HepG2 (cell line): Measurements from ENCODE around the gene UROD. TPM values are rescaled to one million over a fixed set of nuclear protein-coding genes. Genes with fewer than 3 reads are reported as not detected.

Experiments
- AKNA ChIP-seq: sonication (generic); formaldehyde crosslinking; IDR thresholded peaks from 2 replicates; pipeline ENCODE4 v1.4.0; 2020; ENCODE audit warnings: missing genetic modification reagents, borderline replicate concordance
- CTCF ChIP-seq: sonication (generic); formaldehyde crosslinking; IDR thresholded peaks from 2 replicates; pipeline ENCODE4 v1.5.0; 2020; ENCODE audit warnings: mild to moderate bottlenecking, missing genetic modification reagents, moderate library complexity
- DR1 ChIP-seq: sonication (generic); formaldehyde crosslinking; IDR thresholded peaks from 2 replicates; pipeline ENCODE4 v1.8.0; 2021; ENCODE audit warnings: mild to moderate bottlenecking, missing genetic modification reagents, inconsistent platforms
- EED ChIP-seq: sonication (generic); formaldehyde crosslinking; IDR thresholded peaks from 2 replicates; pipeline ENCODE4 v1.5.0; 2020; ENCODE audit warnings: mild to moderate bottlenecking, missing genetic modification reagents
- HCFC1 ChIP-seq: fragments of 150-350 bp; IDR thresholded peaks from 2 replicates; pipeline ENCODE4 v1.6.1; 2014; ENCODE audit warnings: low read depth, low read length
- HIC2 ChIP-seq: sonication (generic); formaldehyde crosslinking; IDR thresholded peaks from 2 replicates; pipeline ENCODE4 v1.9.0; 2022; ENCODE audit warnings: low read depth, missing genetic modification reagents
- HIVEP1 ChIP-seq: sonication (generic); formaldehyde crosslinking; IDR thresholded peaks from 2 replicates; pipeline ENCODE4 v1.4.0; 2020; ENCODE audit warnings: mild to moderate bottlenecking, missing genetic modification reagents
- HMG20A ChIP-seq: IDR thresholded peaks from 2 replicates; pipeline ENCODE4 v1.6.1; 2016; ENCODE audit warnings: borderline replicate concordance
- MED13 ChIP-seq: sonication (generic); formaldehyde crosslinking; IDR thresholded peaks from 2 replicates; pipeline ENCODE4 v1.5.0; 2020; ENCODE audit warnings: missing genetic modification reagents
- RAD21 ChIP-seq: fragments of 450-650 bp; formaldehyde crosslinking; IDR thresholded peaks from 2 replicates; pipeline ENCODE4 v1.5.0; 2020; ENCODE audit warnings: mild to moderate bottlenecking
- STAG1 ChIP-seq: sonication (generic); formaldehyde crosslinking; IDR thresholded peaks from 2 replicates; pipeline ENCODE4 v1.4.0; 2020; ENCODE audit warnings: missing genetic modification reagents
- ZBTB7B ChIP-seq: sonication (generic); formaldehyde crosslinking; IDR thresholded peaks from 2 replicates; pipeline ENCODE4 v1.4.0; 2020; ENCODE audit warnings: missing genetic modification reagents
- ZNF510 ChIP-seq: sonication (generic); formaldehyde crosslinking; IDR thresholded peaks from 2 replicates; pipeline ENCODE4 v1.4.0; 2020; ENCODE audit warnings: low read depth, mild to moderate bottlenecking, missing genetic modification reagents
- polyA plus RNA-seq, 8 experiments: library from polyadenylated mRNA; depleted of rRNA in 3 of 8; stranded (reverse) in 7 of 8; unstranded in 1 of 8; fragments of >200 nt; fragmentation: Illumina TruSeq in 4 of 8; extraction: Trizol in 4 of 8; gene quantifications; 2 replicates each; pipeline versions ENCODE4 v1.2.1 to v1.2.3, GENCODE V29; 2011 to 2016; ENCODE audit warnings: low read depth in 4 of 8, missing spikeins in 1 of 8, mixed read lengths in 1 of 8; ENCODE audit not compliant: insufficient read depth in 1 of 8
- total RNA-seq, 5 experiments: library from RNA; depleted of rRNA; stranded (reverse); fragments of >200 nt; fragmentation: Illumina TruSeq; extraction: Trizol; gene quantifications; 2 replicates each; pipeline ENCODE4 v1.2.3, GENCODE V29; 2016; ENCODE audit warnings: low read depth in 1 of 5
- TF ChIP-seq, protein P1 (sequence below): IDR thresholded peaks from 2 replicates; pipeline ENCODE4 v1.6.1; 2016; ENCODE audit warnings: missing compliant biosample characterization, missing genetic modification reagents, borderline replicate concordance
- TF ChIP-seq, protein P2 (sequence below): sonication (generic); formaldehyde crosslinking; IDR thresholded peaks from 2 replicates; pipeline ENCODE4 v1.4.0; 2020; ENCODE audit warnings: missing genetic modification reagents

UROD gene
- total and polyA plus RNA-seq, 2 of the 13 experiments (the other 11 are each of a cell fraction or from before 2014, with no cell fraction given): 162 to 171 TPM

DNA sequence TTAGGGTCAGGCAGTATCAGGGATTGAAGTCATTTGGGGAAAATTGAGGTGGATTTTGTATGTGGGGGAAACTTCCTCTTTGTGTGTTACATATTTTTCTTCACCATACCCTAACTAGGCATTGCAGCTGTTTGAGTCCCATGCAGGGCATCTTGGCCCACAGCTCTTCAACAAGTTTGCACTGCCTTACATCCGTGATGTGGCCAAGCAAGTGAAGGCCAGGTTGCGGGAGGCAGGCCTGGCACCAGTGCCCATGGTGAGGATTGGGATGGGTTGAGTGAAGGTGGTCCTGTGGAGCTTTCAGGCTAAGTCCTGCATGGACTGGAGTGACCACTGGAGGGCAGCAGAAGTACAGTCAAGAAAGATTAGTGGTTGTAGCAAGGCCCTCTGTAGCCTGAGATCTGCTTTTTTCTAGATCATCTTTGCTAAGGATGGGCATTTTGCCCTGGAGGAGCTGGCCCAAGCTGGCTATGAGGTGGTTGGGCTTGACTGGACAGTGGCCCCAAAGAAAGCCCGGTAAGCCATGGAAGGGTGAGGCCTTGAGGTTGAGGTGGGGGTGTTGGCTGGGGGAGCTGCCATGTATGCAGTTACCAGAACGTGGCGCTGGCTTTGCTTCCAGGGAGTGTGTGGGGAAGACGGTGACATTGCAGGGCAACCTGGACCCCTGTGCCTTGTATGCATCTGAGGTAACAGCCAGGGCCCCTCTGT is 2.4 kb downstream of the UROD start (continued):
- TF ChIP-seq, protein P1, sequence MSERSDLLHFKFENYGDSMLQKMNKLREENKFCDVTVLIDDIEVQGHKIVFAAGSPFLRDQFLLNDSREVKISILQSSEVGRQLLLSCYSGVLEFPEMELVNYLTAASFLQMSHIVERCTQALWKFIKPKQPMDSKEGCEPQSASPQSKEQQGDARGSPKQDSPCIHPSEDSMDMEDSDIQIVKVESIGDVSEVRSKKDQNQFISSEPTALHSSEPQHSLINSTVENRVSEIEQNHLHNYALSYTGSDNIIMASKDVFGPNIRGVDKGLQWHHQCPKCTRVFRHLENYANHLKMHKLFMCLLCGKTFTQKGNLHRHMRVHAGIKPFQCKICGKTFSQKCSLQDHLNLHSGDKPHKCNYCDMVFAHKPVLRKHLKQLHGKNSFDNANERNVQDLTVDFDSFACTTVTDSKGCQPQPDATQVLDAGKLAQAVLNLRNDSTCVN (CRISPR knock-in tag): peak; percentile 27; the same call in 1 of the 2 replicates
- TF ChIP-seq HMG20A (CRISPR knock-in tag): no peak
- peak; percentile 97 for TF ChIP-seq CTCF (CRISPR knock-in tag)
- TF ChIP-seq HIVEP1: no peak
- no peak for TF ChIP-seq ZNF510
- TF ChIP-seq HIC2 (CRISPR knock-in tag): no peak
- TF ChIP-seq, protein P2, sequence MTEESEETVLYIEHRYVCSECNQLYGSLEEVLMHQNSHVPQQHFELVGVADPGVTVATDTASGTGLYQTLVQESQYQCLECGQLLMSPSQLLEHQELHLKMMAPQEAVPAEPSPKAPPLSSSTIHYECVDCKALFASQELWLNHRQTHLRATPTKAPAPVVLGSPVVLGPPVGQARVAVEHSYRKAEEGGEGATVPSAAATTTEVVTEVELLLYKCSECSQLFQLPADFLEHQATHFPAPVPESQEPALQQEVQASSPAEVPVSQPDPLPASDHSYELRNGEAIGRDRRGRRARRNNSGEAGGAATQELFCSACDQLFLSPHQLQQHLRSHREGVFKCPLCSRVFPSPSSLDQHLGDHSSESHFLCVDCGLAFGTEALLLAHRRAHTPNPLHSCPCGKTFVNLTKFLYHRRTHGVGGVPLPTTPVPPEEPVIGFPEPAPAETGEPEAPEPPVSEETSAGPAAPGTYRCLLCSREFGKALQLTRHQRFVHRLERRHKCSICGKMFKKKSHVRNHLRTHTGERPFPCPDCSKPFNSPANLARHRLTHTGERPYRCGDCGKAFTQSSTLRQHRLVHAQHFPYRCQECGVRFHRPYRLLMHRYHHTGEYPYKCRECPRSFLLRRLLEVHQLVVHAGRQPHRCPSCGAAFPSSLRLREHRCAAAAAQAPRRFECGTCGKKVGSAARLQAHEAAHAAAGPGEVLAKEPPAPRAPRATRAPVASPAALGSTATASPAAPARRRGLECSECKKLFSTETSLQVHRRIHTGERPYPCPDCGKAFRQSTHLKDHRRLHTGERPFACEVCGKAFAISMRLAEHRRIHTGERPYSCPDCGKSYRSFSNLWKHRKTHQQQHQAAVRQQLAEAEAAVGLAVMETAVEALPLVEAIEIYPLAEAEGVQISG: 0 out of 2 replicates have a peak, but pooled peaks have one; percentile 10
- peak; percentile 89 for TF ChIP-seq RAD21 (CRISPR knock-in tag)
- TF ChIP-seq ZBTB7B (CRISPR knock-in tag): no peak
- TF ChIP-seq DR1 (CRISPR knock-in tag): no peak
- TF ChIP-seq MED13 (CRISPR knock-in tag): no peak
- peak; percentile 99 for TF ChIP-seq STAG1 (CRISPR knock-in tag)
- TF ChIP-seq AKNA (CRISPR knock-in tag): no peak
- no peak for TF ChIP-seq HCFC1
- TF ChIP-seq EED (CRISPR knock-in tag): no peak
- TF ChIP-seq, all 625 proteins: peak for 42
